ENCODE data around the gene NSUN2. TPM values are rescaled to one million over a fixed set of nuclear protein-coding genes. Genes with fewer than 3 reads are reported as not detected.

Gene NSUN2
- total and polyA plus RNA-seq, 2 donors (not counting 3 experiments of a cell fraction or from before 2014, with no cell fraction given): 53.7 to 73.0 TPM

DNA sequence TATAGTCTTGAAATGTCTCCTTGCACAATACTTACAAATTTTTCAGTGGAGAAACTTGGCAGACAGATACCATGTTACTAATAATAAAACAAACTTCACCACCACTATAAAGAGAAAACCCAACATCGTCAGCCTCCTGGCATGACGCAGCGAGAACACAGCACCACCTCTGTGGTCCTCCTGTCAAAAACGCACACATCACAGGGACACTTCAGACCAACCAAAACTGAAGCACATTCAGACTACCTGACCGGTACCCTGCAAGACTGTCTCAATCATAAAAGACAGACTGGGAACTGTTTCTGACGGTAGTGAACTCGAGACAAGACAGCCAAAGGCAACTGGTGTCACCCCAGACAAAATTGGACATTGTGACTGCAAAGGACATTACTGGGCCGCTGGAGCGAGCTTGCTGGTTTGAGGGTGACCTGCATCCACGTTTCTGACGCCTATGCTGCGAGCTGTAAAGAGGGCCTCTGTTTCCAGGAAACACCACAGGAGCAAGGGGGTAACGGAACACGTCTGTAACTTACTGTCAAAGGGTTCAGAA lies 34.4 kb downstream of the NSUN2 start:
- ChIA-PET CTCF (interaction anchor here (0.9 kb wide), 1 partner anchor 1458 kb away, joined by 3 read pairs; no protein-coding TSS in a partner anchor), POLR2A (no interaction called here)
- DNase-seq (ENCODE audit: low read depth, low spot score) (no peak), FAIRE-seq (peak; percentile 18)
- no peaks in the 10 kb centered on the region for H3K9me3 ChIP-seq (replicated peaks; ENCODE audit: control insufficient read depth, insufficient read depth, low read length)
- intact Hi-C loops (cut with micrococcal nuclease): no loop called here
- H2AFZ ChIP-seq (ENCODE audit: low read depth, low read length): no peak overlapping the region
- no peaks in the 10 kb centered on the region for H3K79me2 ChIP-seq (ENCODE audit: control insufficient read depth, insufficient read depth, low read length)
- dilution Hi-C loops (cut with MboI; ENCODE audit: extremely low pct_ligation_motif_present, low sequenced_read_pairs): no loop called here
- no peak overlapping the region for H3K4me3 ChIP-seq (replicated peaks in 1 of 3; ENCODE audit: insufficient read depth in 1 of 3, low read depth in 1 of 3, low read length in 3 of 3)
- no peaks in the 10 kb centered on the region for H3K4me1 ChIP-seq (ENCODE audit: control insufficient read depth, extremely low read depth, insufficient read depth, low read length)
- H3K9me1 ChIP-seq (replicated peaks; ENCODE audit: control insufficient read depth, extremely low read depth, insufficient read depth, low read length): no peaks in the 10 kb centered on the region
- peaks cover 31 to 33% of the 10 kb centered on the region in 2 experiments for H3K36me3 ChIP-seq (ENCODE audit: control insufficient read depth in 2 of 2, extremely low read depth in 1 of 2, insufficient read depth in 2 of 2, low read length in 2 of 2)
- peaks cover 2% of the 10 kb centered on the region for H4K20me1 ChIP-seq (replicated peaks; ENCODE audit: control insufficient read depth, extremely low read depth, insufficient read depth, low read length)
- H3K27ac ChIP-seq (ENCODE audit: insufficient read depth, low read depth, low read length): no peak overlapping the region
- H3K4me2 ChIP-seq (ENCODE audit: insufficient read depth, low read length): no peak overlapping the region
- no peaks in the 10 kb centered on the region for H3K27me3 ChIP-seq (ENCODE audit: control insufficient read depth in 2 of 2, insufficient read depth in 2 of 2, low read length in 2 of 2)
- TF ChIP-seq GATA2 (IDR thresholded peaks at IDR 0.05; ENCODE audit: insufficient read depth, insufficient read length, low read depth, low read length) (no peak), JUN (IDR thresholded peaks at IDR 0.05; ENCODE audit: borderline replicate concordance, insufficient read depth, insufficient read length, low read depth) (no peak), POLR2A (IDR thresholded peaks at IDR 0.05; ENCODE audit: low read depth, low read length) (no peak), MAX (IDR thresholded peaks at IDR 0.05; ENCODE audit: insufficient read depth, insufficient read length) (no peak), CTCF (IDR thresholded peaks at IDR 0.05; ENCODE audit: extremely low read depth in 1 of 2, insufficient read depth in 1 of 2, low read depth in 1 of 2, low read length in 2 of 2) (no peak)
- H3K9ac ChIP-seq (replicated peaks; ENCODE audit: extremely low read depth, insufficient read depth, low read length): no peak overlapping the region
- no TSS peak for BruUV-seq (replicated peaks)

- H3K27me3 ChIP-seq (ENCODE audit: control insufficient read depth in 2 of 2, insufficient read depth in 2 of 2, low read length in 2 of 2): no peaks in the 10 kb centered on the region
- no peak overlapping the region for H3K27ac ChIP-seq (ENCODE audit: insufficient read depth, low read depth, low read length)
- BruUV-seq (replicated peaks): no TSS peak
- no peak overlapping the region for H3K9ac ChIP-seq (replicated peaks; ENCODE audit: extremely low read depth, insufficient read depth, low read length)
- dilution Hi-C loops (cut with MboI; ENCODE audit: extremely low pct_ligation_motif_present, low sequenced_read_pairs) (no loop called here), intact Hi-C loops (cut with micrococcal nuclease) (no loop called here)
- H4K20me1 ChIP-seq (replicated peaks; ENCODE audit: control insufficient read depth, extremely low read depth, insufficient read depth, low read length): peaks cover 2% of the 10 kb centered on the region
- no peaks in the 10 kb centered on the region for H3K9me1 ChIP-seq (replicated peaks; ENCODE audit: control insufficient read depth, extremely low read depth, insufficient read depth, low read length)
- no peak overlapping the region for H3K4me2 ChIP-seq (ENCODE audit: insufficient read depth, low read length)
- no peaks in the 10 kb centered on the region for H3K4me1 ChIP-seq (ENCODE audit: control insufficient read depth, extremely low read depth, insufficient read depth, low read length)
- no peak overlapping the region for H2AFZ ChIP-seq (ENCODE audit: low read depth, low read length)
- FAIRE-seq (no peak), DNase-seq (ENCODE audit: low read depth, low spot score) (no peak)
- H3K79me2 ChIP-seq (ENCODE audit: control insufficient read depth, insufficient read depth, low read length): no peaks in the 10 kb centered on the region
- CTCF ChIA-PET: no interaction called here
- H3K4me3 ChIP-seq (replicated peaks in 1 of 3; ENCODE audit: insufficient read depth in 1 of 3, low read depth in 1 of 3, low read length in 3 of 3): no peak overlapping the region
- H3K9me3 ChIP-seq (replicated peaks; ENCODE audit: control insufficient read depth, insufficient read depth, low read length): no peaks in the 10 kb centered on the region
- H3K36me3 ChIP-seq (ENCODE audit: control insufficient read depth in 2 of 2, extremely low read depth in 1 of 2, insufficient read depth in 2 of 2, low read length in 2 of 2): peaks cover 28 to 32% of the 10 kb centered on the region in 2 experiments
- TF ChIP-seq GATA2 (IDR thresholded peaks at IDR 0.05; ENCODE audit: insufficient read depth, insufficient read length, low read depth, low read length) (no peak), CTCF (IDR thresholded peaks at IDR 0.05; ENCODE audit: extremely low read depth in 1 of 2, insufficient read depth in 1 of 2, low read depth in 1 of 2, low read length in 2 of 2) (no peak), POLR2A (IDR thresholded peaks at IDR 0.05; ENCODE audit: low read depth, low read length) (no peak), JUN (IDR thresholded peaks at IDR 0.05; ENCODE audit: borderline replicate concordance, insufficient read depth, insufficient read length, low read depth) (no peak), MYC (IDR thresholded peaks at IDR 0.05; ENCODE audit: low read depth, low read length) (no peak), POLR2AphosphoS5 (IDR thresholded peaks at IDR 0.05; ENCODE audit: insufficient read depth, low read depth, low read length) (no peak), MAX (IDR thresholded peaks at IDR 0.05; ENCODE audit: insufficient read depth, insufficient read length) (no peak)
- POLR2A ChIA-PET: no interaction called here
Observed at GRCh38 chr5:6597557-6597956, 35.3 kb downstream of the NSUN2 start.
